Breast epithelium (tissue), 3 donors: ENCODE measurements around the gene ADGRF1.

Experiments used
- POLR2A ChIP-seq: fragments of 450-650 bp; IDR thresholded peaks from one replicate; pipeline ENCODE4 v1.6.1; 2016; ENCODE audit warnings: antibody characterized with exemption, mild to moderate bottlenecking, moderate library complexity
- TF ChIP-seq, protein P1 (sequence below), 3 donors: fragments of 450-650 bp; IDR thresholded peaks; one replicate each; pipeline ENCODE4 v1.5.1; 2016 to 2017; ENCODE audit warnings: antibody characterized with exemption in 3 of 3, mild to moderate bottlenecking in 3 of 3, moderate library complexity in 3 of 3

DNA sequence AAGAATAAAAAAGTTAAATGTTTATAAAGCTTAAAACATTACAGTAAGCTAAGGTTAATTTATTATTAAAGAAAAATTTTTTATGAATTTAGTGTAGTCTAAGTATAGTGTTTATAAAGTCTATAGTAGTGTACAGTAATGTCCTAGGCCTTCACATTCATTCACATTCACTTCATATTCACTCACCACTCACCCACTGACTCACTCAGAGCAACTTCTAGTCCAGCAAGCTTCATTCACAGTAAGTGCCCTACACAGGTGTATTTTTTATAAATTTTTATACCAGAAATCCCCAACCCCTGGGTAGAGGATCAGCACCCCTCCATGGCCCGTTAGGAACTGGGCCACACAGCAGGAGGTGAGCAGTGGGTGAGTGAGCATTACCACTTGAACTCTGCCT lies 24.3 kb upstream of the ADGRF1 start:
- TF ChIP-seq, protein P1, sequence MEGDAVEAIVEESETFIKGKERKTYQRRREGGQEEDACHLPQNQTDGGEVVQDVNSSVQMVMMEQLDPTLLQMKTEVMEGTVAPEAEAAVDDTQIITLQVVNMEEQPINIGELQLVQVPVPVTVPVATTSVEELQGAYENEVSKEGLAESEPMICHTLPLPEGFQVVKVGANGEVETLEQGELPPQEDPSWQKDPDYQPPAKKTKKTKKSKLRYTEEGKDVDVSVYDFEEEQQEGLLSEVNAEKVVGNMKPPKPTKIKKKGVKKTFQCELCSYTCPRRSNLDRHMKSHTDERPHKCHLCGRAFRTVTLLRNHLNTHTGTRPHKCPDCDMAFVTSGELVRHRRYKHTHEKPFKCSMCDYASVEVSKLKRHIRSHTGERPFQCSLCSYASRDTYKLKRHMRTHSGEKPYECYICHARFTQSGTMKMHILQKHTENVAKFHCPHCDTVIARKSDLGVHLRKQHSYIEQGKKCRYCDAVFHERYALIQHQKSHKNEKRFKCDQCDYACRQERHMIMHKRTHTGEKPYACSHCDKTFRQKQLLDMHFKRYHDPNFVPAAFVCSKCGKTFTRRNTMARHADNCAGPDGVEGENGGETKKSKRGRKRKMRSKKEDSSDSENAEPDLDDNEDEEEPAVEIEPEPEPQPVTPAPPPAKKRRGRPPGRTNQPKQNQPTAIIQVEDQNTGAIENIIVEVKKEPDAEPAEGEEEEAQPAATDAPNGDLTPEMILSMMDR (IDR thresholded peaks at IDR 0.05) = no peak
- TF ChIP-seq POLR2A = no peak
